ENCODE data around the gene SSPN.

The SSPN gene

DNA sequence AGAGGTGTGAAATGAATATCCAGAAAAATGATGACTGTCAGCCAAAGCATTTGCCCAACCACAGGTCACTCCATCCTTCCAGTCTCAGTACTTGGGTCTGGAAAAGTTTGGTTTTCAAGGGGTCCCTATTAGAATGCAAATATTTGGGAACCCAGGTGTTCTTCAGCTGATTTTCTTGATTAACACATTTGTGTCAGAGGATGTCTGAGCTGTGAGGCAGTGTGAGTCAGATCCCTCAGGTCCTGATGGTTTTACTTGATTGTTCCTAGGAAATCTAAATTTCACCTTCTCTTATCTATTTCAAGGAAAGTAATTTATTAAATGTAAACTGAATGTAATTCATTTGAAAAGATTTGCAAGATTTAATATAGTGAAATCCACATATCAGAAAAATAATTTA lies 71.5 kb downstream of the SSPN start:
- H3K4me3 ChIP-seq (ENCODE audit: low read depth, low read length), result no peak overlapping the region
- in situ Hi-C loops (cut with HindIII; ENCODE audit: low sequenced_read_pairs), result no loop called here
- no peak for DNase-seq (ENCODE audit: low read depth, low spot score)
- TF ChIP-seq, protein P1, sequence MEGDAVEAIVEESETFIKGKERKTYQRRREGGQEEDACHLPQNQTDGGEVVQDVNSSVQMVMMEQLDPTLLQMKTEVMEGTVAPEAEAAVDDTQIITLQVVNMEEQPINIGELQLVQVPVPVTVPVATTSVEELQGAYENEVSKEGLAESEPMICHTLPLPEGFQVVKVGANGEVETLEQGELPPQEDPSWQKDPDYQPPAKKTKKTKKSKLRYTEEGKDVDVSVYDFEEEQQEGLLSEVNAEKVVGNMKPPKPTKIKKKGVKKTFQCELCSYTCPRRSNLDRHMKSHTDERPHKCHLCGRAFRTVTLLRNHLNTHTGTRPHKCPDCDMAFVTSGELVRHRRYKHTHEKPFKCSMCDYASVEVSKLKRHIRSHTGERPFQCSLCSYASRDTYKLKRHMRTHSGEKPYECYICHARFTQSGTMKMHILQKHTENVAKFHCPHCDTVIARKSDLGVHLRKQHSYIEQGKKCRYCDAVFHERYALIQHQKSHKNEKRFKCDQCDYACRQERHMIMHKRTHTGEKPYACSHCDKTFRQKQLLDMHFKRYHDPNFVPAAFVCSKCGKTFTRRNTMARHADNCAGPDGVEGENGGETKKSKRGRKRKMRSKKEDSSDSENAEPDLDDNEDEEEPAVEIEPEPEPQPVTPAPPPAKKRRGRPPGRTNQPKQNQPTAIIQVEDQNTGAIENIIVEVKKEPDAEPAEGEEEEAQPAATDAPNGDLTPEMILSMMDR (IDR thresholded peaks at IDR 0.05; ENCODE audit: low read depth, low read length), result no peak

DNA sequence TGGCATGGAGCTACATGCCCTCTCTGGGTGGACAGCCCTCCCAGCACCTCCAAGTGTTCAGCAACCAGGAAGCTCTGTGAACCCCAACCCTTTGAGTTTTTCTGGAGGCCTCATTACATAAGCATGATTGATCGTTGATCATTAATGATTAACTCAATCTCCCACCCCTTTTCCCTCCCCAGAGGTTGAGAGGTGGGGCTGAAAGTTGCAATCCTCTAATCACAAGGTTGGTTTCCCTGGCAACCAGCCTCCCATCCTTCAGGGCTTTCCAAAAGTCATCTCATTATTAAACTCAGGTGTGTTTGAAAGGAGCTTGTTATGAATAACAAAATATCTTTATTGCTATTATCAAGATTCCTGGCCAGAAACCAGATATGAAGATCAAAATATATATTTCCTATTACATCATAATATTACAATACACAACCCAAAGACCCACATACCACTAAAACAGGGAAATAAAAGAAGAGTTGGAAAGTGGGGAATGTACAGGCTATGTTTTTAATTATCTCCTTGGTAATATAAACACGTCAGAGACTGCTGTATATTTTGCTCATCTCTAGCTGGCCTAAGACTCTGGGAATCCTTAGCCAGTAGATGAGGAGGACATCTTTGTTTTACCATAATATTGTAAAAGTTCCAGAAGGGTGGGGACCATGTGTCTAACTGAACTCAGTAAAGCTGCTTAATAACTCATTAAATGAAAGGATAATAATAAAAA lies 73.6 kb downstream of the SSPN start:
- TF ChIP-seq, protein P1 (IDR thresholded peaks at IDR 0.05; ENCODE audit: low read depth, low read length), result no peak
- H3K4me3 ChIP-seq (ENCODE audit: low read depth, low read length), result no peak overlapping the region
- in situ Hi-C loops (cut with HindIII; ENCODE audit: low sequenced_read_pairs), result no loop called here
- no peak for DNase-seq (ENCODE audit: low read depth, low spot score)

DNA sequence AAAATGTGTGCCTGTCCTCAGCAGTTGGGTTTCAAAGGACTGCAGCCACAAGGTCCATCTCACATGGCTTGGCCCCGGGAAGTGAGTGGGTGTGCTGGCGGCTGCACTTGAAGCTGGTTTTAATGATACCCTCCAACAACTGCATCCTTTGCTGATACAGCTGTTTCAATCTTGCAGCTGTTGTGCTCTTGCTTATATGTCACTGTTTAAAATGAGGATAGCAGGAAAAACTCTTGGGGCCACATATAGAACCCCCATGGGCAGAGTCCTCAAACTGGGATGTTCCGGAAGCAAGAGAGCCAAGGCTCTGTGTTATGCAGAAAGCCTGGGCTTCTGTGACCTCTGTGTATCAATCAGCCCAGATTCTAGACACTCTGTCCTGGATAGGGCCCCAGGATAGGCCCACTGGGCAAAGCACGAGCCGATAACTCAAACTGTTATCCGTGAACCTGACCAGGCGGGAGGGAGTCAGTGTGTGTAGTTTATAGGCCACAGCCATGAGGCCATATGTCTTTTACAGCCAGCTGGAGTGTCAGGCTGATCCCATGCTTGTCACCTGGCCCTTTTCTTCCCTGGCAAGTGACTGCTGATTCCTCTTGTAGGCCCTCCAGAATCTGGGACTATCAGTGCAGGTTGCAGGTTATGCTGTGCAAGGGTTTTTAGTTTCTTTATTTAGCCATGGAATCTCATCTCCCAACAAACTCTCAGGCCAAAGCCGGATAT lies 74.3 kb downstream of the SSPN start:
- no peak overlapping the region for H3K4me3 ChIP-seq (ENCODE audit: low read depth, low read length)
- in situ Hi-C loops (cut with HindIII; ENCODE audit: low sequenced_read_pairs), result no loop called here
- TF ChIP-seq, protein P1 (IDR thresholded peaks at IDR 0.05; ENCODE audit: low read depth, low read length), result no peak
- DNase-seq (ENCODE audit: low read depth, low spot score), result no peak

DNA sequence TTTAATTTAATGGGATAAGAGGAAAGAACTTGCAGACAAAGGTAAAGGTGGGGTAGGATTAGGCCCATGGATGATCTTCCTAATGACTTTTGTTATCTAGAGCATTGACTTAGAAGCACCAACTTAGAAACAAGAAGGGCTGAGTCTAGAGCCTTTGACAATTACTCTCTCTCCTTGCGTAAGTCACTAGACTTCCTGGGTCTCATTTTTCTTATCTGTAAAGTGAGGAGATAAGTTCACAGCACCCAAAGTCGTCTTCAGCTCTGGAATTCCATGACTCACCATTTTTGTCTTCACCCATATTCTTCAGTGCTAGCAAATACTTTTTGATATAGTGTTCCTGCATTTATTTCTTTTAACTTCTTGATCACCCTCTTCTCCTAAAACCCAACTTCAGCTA lies 75.7 kb downstream of the SSPN start:
- no peak overlapping the region for H3K4me3 ChIP-seq (ENCODE audit: low read depth, low read length)
- no peak for DNase-seq (ENCODE audit: low read depth, low spot score)
- TF ChIP-seq, protein P1 (IDR thresholded peaks at IDR 0.05; ENCODE audit: low read depth, low read length), result no peak
- in situ Hi-C loops (cut with HindIII; ENCODE audit: low sequenced_read_pairs), result no loop called here

DNA sequence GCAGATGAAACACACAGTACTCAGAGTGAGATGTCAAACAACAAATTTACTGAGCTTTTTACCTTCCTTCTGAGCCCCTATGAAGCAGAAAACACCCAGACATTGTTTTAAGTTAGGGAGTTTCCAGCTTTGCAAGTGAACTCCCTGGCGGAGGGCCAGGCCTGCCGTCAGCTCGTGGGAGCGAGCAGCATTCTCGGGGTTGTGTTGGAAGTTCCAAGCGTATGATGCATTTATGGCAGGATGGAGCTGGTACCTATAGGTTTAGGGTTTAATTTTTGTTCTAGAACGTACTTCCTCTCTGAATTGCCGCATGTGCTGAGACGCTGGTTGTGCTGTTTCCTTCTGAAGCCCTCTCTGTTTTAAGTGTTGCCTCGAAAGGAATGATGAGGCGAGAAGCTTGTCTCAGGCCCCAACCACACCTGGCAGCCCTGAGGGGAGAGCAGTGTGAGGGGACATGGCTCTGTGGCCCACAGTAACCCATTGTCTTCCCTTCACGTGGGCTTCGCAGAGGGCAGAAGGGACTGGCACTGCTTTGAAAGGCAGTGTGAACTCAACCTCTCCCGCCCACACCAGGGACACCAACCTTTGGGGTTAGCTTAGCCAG lies 76.6 kb downstream of the SSPN start:
- H3K4me3 ChIP-seq (ENCODE audit: low read depth, low read length), result no peak overlapping the region
- in situ Hi-C loops (cut with HindIII; ENCODE audit: low sequenced_read_pairs), result no loop called here
- TF ChIP-seq, protein P1 (IDR thresholded peaks at IDR 0.05; ENCODE audit: low read depth, low read length), result no peak
- DNase-seq (ENCODE audit: low read depth, low spot score), result peak; percentile 93

DNA sequence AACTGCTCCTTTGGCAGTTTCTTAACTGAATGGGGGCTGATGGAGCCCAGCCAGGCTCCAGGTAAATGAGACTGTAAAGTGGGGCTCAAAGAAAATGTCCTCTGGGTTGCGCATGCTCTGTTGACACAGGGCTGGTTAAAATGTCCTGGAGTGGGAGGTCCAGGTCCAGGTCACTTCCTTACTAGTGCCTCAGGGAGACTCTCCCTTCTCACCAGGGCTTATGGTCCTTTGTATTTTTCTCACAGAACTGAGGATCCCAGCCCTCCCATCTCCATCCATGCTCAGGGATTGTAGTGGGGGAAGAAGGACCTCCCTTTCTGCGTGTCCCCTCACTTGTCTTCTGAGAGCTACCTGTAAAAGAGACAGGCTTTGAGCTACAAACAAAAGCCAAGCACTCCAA lies 77.5 kb downstream of the SSPN start:
- in situ Hi-C loops (cut with HindIII; ENCODE audit: low sequenced_read_pairs), result no loop called here
- DNase-seq (ENCODE audit: low read depth, low spot score), result no peak

More for the DNA sequence above, 77.5 kb downstream of the SSPN start:
- TF ChIP-seq, protein P1 (IDR thresholded peaks at IDR 0.05; ENCODE audit: low read depth, low read length), result no peak
- H3K4me3 ChIP-seq (ENCODE audit: low read depth, low read length), result no peak overlapping the region
